HEK293T (cell line): ENCODE measurements around the gene POFUT2.

Source experiments
- ARNT ChIP-seq: fragments of 450-650 bp; IDR thresholded peaks from 2 replicates; pipeline ENCODE4 v1.6.1; 2017; ENCODE audit warnings: mild to moderate bottlenecking
- LEF1 ChIP-seq: fragments of 450-650 bp; IDR thresholded peaks from 2 replicates; pipeline ENCODE4 v1.6.1; 2017; ENCODE audit warnings: mild to moderate bottlenecking, borderline replicate concordance
- SP1 ChIP-seq: fragments of 450-650 bp; IDR thresholded peaks from 2 replicates; pipeline ENCODE4 v1.6.1; 2017
- SUZ12 ChIP-seq: fragments of 450-650 bp; IDR thresholded peaks from 2 replicates; pipeline ENCODE4 v1.6.1; 2016; ENCODE audit warnings: mild to moderate bottlenecking
- TF ChIP-seq, protein P1 (sequence below): fragments of 450-650 bp; IDR thresholded peaks from 2 replicates; pipeline ENCODE4 v1.6.1; 2016

DNA sequence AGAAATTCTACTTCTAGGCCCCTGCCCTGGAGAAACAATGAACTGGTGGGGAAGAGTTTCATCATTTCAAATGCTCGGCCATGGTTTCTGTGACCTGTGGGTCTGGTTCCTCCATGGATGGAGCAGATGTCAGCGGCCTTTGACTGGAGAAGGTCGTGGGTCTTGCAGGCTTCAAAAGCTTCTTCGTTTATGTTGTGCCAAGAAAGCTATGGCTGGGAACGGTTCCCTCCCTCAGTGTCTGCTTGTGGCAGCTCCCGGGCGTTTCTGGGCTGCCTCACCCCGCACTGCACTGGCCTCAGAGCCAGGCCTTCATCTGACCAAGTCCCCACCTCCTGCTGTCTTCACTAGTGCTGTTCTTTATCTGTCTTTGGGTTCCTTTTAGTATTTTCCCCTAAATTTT, 46.4 kb upstream of the POFUT2 start:
- TF ChIP-seq LEF1 (no peak), SP1 (no peak), ARNT (no peak), SUZ12 (no peak)
- TF ChIP-seq, protein P1, sequence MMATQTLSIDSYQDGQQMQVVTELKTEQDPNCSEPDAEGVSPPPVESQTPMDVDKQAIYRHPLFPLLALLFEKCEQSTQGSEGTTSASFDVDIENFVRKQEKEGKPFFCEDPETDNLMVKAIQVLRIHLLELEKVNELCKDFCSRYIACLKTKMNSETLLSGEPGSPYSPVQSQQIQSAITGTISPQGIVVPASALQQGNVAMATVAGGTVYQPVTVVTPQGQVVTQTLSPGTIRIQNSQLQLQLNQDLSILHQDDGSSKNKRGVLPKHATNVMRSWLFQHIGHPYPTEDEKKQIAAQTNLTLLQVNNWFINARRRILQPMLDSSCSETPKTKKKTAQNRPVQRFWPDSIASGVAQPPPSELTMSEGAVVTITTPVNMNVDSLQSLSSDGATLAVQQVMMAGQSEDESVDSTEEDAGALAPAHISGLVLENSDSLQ = no peak
